NAMALWA (cell line): ENCODE results near the gene DDX49.
"Not testable (repeated sequence)": the region's sequence is repeated elsewhere in the genome, so short reads cannot be mapped to it uniquely, and the experiment has no call there.

Experiments
- DNase-seq: peaks from one replicate; pipeline ENCODE4 v3.0.0-alpha.2; 2015; ENCODE audit warnings: low spot score

Gene DDX49

GRCh38 chr19:18941628-18942354, 22.3 kb downstream of the DDX49 start:
- DNase-seq = no peak

- DNase-seq = no peak
Observed at GRCh38 chr19:18942692-18943091, 23.2 kb downstream of the DDX49 start.

GRCh38 chr19:18943465-18943864, 23.9 kb downstream of the DDX49 start:
- DNase-seq = no peak

- no peak for DNase-seq
Observed at GRCh38 chr19:18945297-18945696, 25.8 kb downstream of the DDX49 start.

- DNase-seq = no peak
Observed at GRCh38 chr19:18946335-18946734, 26.8 kb downstream of the DDX49 start.

- peak; percentile 34 for DNase-seq
Observed at GRCh38 chr19:18946918-18947317, 27.4 kb downstream of the DDX49 start.

GRCh38 chr19:18948075-18948975, 28.8 kb downstream of the DDX49 start:
- DNase-seq = no peak

GRCh38 chr19:18948976-18949356, 29.5 kb downstream of the DDX49 start:
- DNase-seq = no peak

- no peak for DNase-seq
Observed at GRCh38 chr19:18949858-18950257, 30.3 kb downstream of the DDX49 start.

- no peak for DNase-seq
Observed at GRCh38 chr19:18951721-18952281, 32.3 kb downstream of the DDX49 start.

- DNase-seq = not testable (repeated sequence)
Observed at GRCh38 chr19:18952364-18953003, 33.0 kb downstream of the DDX49 start.

GRCh38 chr19:18954094-18954493, 34.6 kb downstream of the DDX49 start:
- no peak for DNase-seq

GRCh38 chr19:18955042-18955441, 35.5 kb downstream of the DDX49 start:
- no peak for DNase-seq

- DNase-seq = no peak
Observed at GRCh38 chr19:18960370-18960769, 40.9 kb downstream of the DDX49 start.

- no peak for DNase-seq
Observed at GRCh38 chr19:18961767-18962620, 42.5 kb downstream of the DDX49 start.

GRCh38 chr19:18964121-18964520, 44.6 kb downstream of the DDX49 start:
- DNase-seq = no peak

GRCh38 chr19:18966307-18966706, 46.8 kb downstream of the DDX49 start:
- DNase-seq = no peak

GRCh38 chr19:18967358-18968146, 48.0 kb downstream of the DDX49 start:
- no peak for DNase-seq

- no peak for DNase-seq
Observed at GRCh38 chr19:18969931-18970659, 50.6 kb downstream of the DDX49 start.

- no peak for DNase-seq
Observed at GRCh38 chr19:18972301-18972811, 52.8 kb downstream of the DDX49 start.
